NCI-H226 (cell line): ENCODE data around the gene TMX4.
"Not testable (repeated sequence)": the region's sequence is repeated elsewhere in the genome, so short reads cannot be mapped to it uniquely, and the experiment has no call there.

Experiments used
- DNase-seq: peaks from one replicate; pipeline ENCODE4 v3.0.0-alpha.2; 2015

TMX4 gene, protein sequence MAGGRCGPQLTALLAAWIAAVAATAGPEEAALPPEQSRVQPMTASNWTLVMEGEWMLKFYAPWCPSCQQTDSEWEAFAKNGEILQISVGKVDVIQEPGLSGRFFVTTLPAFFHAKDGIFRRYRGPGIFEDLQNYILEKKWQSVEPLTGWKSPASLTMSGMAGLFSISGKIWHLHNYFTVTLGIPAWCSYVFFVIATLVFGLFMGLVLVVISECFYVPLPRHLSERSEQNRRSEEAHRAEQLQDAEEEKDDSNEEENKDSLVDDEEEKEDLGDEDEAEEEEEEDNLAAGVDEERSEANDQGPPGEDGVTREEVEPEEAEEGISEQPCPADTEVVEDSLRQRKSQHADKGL

GRCh38 chr20:8019246-8019997 is at the start of gene TMX4:
TMX4 (minus strand) TSS chr20:8019761; CDS start chr20:8019613, 148 bp downstream.
- DNase-seq = peak; percentile 78

DNA sequence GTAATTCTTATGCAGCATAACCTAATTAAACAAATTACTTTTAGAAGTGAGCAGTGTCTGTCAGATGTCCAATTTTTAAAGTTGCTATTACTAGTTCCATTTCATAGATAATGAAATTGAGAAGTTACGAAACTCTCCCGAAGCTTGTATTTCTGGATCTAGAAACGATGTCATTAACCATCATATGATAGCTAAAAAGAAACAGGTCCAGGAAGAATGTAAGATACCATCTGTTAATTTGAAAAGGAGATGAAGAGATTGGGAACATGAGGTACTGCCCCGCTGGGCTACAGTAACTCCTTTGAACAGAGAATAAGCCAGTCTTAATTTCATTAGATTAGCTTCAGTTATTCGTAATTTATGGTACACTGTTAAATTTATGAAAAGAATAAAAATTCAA is 47.5 kb upstream of the TMX4 start:
- DNase-seq = no peak

GRCh38 chr20:8066662-8067061 is 47.1 kb upstream of the TMX4 start:
- peak; percentile 31 for DNase-seq

DNA sequence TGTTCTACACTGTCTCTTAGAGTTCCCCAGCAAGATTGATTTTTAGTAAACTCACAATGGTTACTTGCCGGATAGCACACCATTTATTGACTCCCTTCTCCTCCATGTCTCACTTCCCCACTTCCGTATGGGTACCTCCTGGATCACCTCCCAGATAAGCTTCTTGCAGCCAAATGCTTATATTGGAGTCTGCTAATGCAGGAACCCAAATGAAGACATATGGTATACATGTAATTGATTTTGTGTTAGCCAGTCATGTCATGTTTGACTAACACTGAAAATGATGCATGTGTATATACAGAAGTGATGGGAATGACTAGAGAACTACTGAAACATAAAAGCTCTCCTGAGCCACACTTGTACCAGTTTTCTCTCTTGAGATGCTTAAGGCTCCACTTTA is 46.1 kb upstream of the TMX4 start:
- no peak for DNase-seq

- no peak for DNase-seq
Observed at GRCh38 chr20:8062756-8063155, 43.2 kb upstream of the TMX4 start.

DNA sequence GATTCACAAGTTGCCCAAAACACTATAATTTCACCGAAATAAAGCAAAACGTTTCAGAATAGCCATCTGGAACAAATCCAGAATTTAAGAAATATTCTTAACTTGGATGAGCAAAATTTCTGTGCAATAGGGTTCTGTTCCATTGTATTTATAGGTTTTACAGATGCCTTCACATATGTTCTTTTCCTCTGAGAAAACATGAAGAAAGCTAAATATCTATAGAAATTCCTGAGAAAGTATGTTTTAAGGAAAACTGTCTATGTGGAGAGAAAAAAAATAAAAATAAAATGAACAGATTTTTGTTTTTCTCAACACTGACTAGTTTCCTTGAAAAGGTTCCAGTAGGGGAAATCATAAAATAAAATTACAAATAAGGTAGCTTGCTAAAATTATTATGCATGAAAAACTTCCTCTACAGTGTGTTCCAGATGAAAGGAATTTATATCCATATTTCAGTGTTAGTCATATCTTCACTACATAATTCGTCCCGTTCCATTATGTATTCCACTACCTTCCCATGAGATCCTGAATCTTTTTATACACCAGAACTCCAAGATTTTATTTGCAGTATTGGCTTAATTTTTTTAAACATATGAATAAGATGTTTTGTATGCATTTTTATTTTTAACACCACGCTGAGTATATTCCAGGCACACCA is 42.4 kb upstream of the TMX4 start:
- DNase-seq = no peak

DNA sequence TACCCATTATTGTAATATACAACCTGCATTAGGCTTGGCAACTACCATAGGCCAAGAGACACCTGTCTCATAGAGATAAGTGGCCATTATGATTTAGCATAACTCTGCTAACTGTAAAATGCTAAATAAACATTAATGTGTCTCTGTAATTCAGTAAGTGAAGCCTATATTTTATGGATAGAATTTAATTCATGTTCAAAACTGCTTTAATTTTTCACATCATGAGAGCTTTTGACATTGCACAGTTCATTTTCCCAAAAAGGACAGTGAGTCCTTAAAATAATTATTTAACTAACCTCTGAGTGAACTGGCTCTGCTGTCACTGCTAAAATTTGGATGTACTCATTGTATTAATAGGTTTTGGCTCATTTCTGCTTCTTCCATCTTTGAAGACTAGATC is 41.4 kb upstream of the TMX4 start:
- no peak for DNase-seq

- no peak for DNase-seq
Observed at GRCh38 chr20:8057871-8058270, 38.3 kb upstream of the TMX4 start.

GRCh38 chr20:8055096-8055495 is 35.5 kb upstream of the TMX4 start:
- DNase-seq = no peak

DNA sequence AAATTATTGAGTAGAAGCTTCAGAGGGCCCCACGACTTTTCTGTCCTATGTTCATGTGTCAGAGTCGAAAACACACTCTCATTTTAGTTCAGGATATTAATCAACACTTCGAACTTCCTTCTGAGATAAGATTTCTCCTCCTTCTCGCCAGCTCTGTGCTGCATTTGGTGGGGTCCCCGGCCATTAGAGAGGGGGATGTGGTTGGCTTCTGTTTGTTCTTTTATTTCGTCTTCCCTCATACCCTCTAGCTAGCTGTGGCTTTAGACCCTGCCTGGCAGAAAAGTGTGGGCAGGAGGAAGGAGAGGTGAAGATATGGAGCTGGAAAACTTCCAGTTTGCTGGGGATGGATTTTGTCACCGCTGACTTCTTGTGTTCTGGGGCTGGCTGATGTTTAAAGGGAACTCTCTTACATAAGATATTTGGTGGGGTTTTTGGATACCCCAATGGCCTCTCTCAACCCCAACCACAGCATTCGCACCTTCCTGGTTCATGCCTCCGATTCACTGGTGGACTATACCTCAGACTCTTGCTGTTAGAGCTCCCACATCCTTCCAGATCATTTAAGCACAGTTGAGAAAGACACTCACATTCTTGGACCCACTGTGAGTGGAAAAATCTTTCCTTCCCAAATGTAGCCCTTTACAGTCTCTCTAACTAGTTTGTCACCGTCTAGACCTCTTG is 30.7 kb upstream of the TMX4 start:
- DNase-seq = no peak

GRCh38 chr20:8049310-8049709 is 29.7 kb upstream of the TMX4 start:
- no peak for DNase-seq

DNA sequence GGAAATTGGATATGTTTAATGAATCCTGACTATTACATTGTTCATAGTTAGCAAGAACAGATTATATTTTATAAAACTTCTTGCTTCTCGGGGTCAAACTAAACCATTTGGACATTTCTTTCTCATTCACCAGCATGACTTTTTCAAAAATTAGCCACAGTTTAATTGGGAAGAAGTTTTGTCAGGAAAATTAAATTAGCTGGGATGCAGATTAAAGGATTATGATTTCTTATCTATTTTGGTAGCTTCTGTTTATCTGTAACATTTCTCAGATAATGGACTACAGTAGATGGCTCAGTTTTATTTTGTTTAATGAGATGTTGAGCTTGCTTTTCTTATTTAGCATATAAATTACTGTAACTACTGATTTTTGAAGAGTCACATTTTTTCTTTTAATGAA is 26.4 kb upstream of the TMX4 start:
- DNase-seq = no peak

DNA sequence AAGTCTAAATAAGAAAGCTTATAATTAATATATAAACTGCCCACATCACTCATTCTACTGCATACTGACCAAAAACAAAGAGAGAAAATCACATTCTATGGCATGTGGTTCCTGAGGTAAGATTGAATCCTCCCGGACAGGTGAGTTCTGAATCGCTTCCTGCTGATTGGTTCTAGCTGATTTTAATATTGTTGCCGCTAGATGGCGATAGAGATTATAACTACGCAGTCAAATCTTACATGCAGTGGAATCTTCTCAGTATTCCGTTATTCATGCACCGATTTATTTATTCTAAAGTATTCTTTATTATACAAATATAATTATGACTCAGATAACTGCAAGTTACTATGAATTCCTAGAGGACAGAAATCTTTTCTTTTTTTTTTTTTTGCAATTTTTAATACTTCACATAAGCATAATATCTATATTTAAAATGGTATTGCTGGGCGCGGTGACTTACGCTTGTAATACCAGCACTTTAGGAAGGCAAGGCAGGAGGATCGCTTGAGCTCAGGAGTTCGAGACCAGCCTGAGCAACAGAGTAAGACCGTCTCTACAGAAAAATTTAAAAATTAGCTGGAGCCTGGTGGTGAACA is 24.2 kb upstream of the TMX4 start:
- DNase-seq = no peak

GRCh38 chr20:8039042-8039441 is 19.5 kb upstream of the TMX4 start:
- DNase-seq = no peak

- no peak for DNase-seq
Observed at GRCh38 chr20:8036771-8037170, 17.2 kb upstream of the TMX4 start.

DNA sequence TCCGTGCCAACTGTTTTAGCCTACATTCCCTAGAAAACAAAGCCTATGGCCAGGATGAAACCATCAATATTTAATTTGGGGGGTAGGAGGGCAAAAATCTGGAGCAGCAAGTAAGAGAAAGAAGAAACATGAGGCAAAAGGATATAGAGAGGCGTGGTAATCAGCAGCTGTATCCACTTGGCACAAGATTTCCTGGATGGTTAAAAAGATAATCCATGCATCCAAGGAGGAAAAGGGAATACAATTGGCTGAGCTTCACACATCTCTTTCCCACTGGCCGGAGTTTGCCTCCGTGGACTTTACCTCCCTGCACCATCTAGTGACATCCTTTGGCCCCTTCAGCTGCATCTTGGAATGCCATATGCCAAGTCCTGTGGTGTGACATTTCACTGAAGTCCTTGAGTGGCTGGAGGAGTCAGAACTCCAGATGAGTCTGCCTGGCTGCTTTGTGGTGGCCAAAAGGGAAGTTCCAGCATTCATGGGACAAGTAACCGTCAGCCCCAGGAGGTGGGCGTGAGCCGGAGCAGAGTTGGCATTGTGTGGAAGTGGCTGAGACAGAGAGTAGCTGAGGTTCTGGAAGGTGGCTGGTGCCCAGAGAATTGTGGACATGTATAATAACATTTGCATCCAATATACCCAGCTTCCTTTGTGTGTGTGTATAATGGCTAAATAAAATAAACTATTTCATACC is 13.7 kb upstream of the TMX4 start:
- DNase-seq = no peak

DNA sequence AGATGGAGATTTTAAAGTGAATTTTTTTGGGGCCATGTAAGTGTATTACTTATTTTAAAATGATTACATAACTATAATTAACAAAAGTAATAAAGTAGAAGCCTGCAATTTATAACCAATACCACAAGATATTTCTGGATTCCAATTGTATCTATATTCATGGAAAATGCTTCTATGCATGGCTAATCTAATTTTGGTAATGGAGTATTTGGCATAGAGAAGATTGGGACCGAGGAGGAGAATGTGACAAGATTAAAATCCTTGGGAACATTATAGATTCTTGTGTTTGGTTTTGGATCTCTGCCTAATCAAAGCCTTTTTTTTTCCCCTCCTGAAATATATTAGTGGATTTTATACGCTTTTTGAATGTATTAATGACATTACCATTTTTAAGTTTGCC is 12.9 kb upstream of the TMX4 start:
- DNase-seq = no peak

DNA sequence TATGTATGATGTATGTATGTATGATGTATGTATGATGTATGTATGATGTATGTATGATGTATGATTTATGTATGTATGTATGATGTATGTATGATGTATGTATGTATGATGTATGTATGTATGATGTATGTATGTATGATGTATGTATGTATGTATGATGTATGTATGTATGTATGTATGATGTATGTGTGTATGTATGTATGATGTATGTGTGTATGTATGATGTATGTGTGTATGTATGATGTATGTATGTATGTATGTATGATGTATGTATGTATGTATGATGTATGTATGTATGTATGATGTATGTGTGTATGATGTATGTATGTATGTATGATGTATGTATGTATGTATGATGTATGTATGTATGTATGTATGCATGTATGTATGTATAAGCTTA is 12.0 kb upstream of the TMX4 start:
- DNase-seq = not testable (repeated sequence)

DNA sequence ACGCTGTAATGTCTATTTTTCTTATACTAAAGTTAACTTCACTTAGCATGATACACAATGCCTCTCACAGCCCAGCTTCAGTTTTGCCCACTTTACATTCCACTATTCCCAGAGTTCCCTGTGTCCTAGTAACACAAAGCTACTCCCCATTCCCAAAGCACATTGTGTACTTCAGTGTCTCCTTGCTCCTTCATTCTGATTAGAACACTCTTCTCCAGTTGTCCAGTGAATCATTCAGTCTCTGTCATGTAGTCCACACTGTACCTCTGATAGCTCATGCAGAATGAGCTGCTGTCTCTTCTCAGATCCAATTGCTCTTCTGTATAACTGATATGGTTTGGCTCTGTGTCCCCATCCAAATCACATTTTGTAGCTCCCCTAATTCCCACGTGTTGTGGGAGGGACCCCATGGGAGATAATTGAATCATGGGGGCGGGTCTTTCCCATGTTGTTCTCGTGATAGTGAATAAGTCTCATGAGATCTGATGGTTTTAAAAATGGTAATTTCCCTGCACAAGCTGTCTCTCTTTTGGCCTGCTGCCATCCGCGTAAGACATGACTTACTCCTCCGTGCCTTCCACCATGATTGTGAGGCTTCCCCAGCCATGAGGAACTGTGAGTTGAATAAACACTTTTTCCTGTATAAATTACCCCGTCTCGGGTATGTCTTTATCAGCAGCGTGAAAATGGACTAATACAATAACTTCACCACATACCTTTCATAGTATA is 2.1 kb upstream of the TMX4 start:
- no peak for DNase-seq

- no peak for DNase-seq
Observed at GRCh38 chr20:8020314-8021079, 936 bp upstream of the TMX4 start.

- DNase-seq = no peak
Observed at GRCh38 chr20:8019998-8020247, 362 bp upstream of the TMX4 start.
